T47D (cell line): ENCODE results near the gene HSF2BP.
"Not testable (repeated sequence)": the region's sequence is repeated elsewhere in the genome, so short reads cannot be mapped to it uniquely, and the experiment has no call there.

Source experiments
- DNase-seq, 2 experiments: peaks; one replicate each; pipeline versions ENCODE4 v3.0.0 to v3.0.0-alpha.2; 2011 to 2012; ENCODE audit warnings: low read depth in 1 of 2, low spot score in 1 of 2
- JUND ChIP-seq: IDR thresholded peaks from 2 replicates; pipeline ENCODE4 v1.6.1; 2012; ENCODE audit warnings: low read depth
- in situ Hi-C: cut with HindIII; loops from 2 replicates; pipeline ENCODE4 v1.10.0; 2016; ENCODE audit warnings: low sequenced_read_pairs, low pct_unique_long_range_greater_than_20kb

The HSF2BP gene

GRCh38 chr21:43637530-43638158, 21.6 kb downstream of the HSF2BP start:
- DNase-seq, result no peak
- TF ChIP-seq JUND, result no peak
- in situ Hi-C loops, result no loop called here

DNA sequence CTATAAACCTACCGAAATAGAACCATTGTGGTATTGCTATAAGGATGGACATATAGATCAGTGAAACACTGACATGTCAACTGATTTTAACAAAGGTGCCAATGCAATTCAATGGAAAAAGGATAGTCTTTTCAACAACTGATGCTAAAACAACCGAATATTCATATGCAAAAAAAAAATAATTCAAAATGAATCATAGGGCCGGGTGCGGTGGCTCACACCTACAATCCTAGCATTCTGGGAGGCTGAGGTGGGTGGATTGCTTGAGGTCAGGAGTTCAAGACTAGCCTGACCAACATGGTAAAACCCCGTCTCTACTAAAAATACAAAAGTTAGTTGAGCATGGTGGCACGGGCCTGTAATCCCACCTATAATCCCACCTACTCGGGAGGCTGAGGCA, 23.9 kb downstream of the HSF2BP start:
- in situ Hi-C loops, result no loop called here
- TF ChIP-seq JUND, result no peak
- no peak for DNase-seq

- TF ChIP-seq JUND, result no peak
- in situ Hi-C loops, result no loop called here
- no peak for DNase-seq
Observed at GRCh38 chr21:43634618-43635017, 24.7 kb downstream of the HSF2BP start.

DNA sequence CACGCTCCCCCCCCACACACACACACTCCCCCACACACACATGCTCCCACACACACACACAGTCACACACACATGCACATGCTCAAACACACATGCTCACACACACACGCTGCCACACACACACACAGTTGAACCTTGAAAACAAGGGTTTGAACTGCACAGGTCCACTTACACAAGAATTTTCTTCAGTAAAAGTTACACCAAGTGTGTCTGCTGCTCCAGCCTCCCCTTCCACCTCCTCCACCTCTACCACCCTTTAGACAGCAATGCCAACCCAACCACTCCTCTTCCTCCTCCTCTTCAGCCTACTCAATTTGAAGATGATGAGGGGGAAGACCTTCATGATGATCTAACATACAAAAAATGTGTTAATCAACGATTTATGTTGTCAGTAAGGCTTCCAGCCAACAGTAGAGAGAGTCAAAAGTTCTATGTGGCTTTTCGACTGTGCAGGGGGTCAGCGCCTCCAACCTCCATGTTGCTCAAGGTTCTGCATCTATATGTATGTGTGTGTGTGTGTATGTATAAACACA, 26.8 kb downstream of the HSF2BP start:
- no peak for TF ChIP-seq JUND
- in situ Hi-C loops, result no loop called here

DNA sequence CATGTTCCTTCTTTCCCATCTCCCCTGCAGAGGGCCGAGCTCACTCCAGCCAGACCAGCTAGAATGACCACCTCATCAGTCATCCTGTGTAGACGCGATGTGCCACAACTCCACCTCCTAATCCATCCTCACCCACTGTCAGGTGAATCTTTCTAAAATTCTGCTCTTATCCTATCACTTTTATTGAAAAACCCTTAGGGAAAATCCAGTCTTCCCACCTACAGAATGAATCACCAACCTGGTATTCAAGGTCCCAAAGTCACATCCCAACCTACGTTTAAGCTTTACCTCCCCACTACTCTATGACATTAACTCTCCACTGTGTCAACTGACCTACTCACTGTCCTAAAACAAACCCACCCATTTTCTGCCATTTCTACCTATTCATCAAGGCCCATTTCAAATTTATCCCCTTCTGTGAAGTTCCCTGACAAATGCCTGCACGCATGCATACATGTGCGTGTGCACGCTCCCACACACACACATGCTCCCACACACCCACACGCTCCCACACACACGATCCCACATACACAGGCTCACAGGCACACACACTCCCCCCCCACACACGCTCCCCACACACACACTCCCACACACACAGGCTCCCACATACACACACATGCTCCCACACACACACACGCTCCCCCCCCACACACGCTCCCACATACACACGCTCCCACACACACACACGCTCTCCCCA, 27.7 kb downstream of the HSF2BP start:
- in situ Hi-C loops, result no loop called here
- DNase-seq, result no peak
- TF ChIP-seq JUND, result no peak

More for the DNA sequence above, 26.8 kb downstream of the HSF2BP start:
- no peak for DNase-seq

DNA sequence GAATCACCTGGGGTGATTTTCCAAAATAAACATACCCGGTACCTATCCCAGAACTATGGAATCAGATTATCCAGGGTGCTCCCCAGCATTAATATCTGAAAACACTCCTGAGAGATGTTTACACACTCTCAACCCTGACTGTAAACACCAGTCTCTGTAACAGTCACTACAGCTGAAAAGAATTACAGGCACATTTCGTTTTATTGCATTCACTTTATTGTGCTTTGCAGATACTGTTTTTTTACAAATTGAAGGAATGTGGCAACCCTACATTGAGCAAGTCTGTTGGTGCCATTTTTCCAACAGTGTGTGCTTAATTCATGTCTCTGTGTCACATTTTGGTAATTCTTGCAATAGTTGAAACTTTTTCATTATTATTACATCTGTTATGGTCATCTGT, 31.8 kb downstream of the HSF2BP start:
- TF ChIP-seq JUND, result no peak
- in situ Hi-C loops, result no loop called here
- DNase-seq, result no peak

GRCh38 chr21:43626390-43626789, 32.9 kb downstream of the HSF2BP start:
- DNase-seq, result no peak
- no peak for TF ChIP-seq JUND
- in situ Hi-C loops, result no loop called here

GRCh38 chr21:43624339-43624738, 34.9 kb downstream of the HSF2BP start:
- TF ChIP-seq JUND, result no peak
- DNase-seq, result no peak
- in situ Hi-C loops, result no loop called here

- in situ Hi-C loops, result no loop called here
- DNase-seq, result no peak
- no peak for TF ChIP-seq JUND
Observed at GRCh38 chr21:43623588-43623987, 35.7 kb downstream of the HSF2BP start.

DNA sequence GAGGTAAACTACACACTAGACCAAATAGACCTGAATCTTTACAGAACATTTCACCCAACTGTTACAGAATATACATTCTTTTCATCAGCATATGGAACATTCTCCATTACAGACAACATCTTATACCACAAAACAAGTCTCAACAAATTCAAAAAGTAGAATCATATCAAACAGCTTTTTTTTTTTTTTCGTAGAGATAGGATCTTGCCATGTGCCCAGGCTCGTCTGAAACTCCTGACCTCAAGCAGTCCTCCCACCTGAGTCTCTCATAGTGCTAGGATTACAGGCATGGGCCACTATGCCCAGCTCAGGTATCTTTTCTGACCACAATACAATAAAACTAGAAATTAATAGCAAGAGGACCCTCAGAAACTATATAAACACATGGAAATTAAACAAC, 36.5 kb downstream of the HSF2BP start:
- in situ Hi-C loops, result no loop called here
- DNase-seq, result no peak
- TF ChIP-seq JUND, result no peak

DNA sequence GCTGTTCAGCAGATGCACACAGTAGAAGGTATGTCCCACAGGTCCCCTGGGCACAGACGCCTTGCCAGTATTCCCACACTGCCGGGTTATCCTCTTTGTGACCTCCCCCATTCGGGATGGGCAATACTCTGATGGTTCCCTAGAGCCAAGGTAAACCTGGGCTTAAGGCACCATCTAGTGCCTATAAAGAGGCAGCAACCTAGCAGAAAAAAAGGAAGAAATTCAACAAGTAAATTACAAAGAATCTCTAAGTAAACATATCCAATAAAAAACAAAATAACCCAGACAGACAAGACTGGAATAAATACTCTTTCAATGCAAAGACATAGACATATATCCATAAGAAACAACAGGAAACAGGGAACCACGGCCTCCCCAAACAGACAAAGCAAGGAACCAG, 39.4 kb downstream of the HSF2BP start:
- in situ Hi-C loops, result no loop called here
- TF ChIP-seq JUND, result no peak
- peak in 1 of 2 experiments; percentile 53 for DNase-seq

- no peak for DNase-seq
- in situ Hi-C loops, result no loop called here
- no peak for TF ChIP-seq JUND
Observed at GRCh38 chr21:43619344-43619743, 39.9 kb downstream of the HSF2BP start.

GRCh38 chr21:43618940-43619339, 40.3 kb downstream of the HSF2BP start:
- in situ Hi-C loops, result no loop called here
- no peak for TF ChIP-seq JUND
- no peak for DNase-seq

- DNase-seq, in situ Hi-C loops: not testable (repeated sequence)
Observed at GRCh38 chr21:43616861-43617260, 42.4 kb downstream of the HSF2BP start.
